Endometrium (tissue), 2 donors: ENCODE data around the gene LILRB4.
"Not testable (repeated sequence)": the region's sequence is repeated elsewhere in the genome, so short reads cannot be mapped to it uniquely, and the experiment has no call there.

Source experiments
- FAIRE-seq: peaks from 2 replicates; lab custom pipeline; 2012; peaks lifted over from hg19 to GRCh38; lab: Jason Lieb, UNC
- donor health status: control.
- donor health status: control.

Gene LILRB4

DNA sequence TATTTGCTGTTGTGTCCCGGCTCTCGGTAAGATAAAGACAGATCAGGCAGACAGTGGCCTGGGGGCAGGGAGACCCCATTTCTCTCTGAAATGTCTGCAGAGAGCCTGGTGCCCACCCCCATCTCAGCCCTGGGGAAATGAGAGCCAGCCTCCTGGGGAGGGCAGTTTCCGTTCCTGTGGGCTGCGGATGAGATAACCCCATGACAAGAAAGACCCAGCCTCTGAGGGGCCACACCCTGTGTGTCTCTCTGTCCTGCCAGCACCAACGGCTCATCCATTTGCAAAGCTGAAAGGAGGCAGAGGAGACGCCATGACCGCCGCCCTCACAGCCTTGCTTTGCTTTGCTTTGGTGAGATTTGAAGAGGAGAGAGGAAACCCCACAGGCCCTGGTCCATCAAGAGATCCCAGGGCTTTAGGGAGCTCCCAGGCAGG is 33.3 kb downstream of the LILRB4 start:
- no peak for FAIRE-seq

- no peak for FAIRE-seq
Measured at GRCh38 chr19:54696766-54697165, 34.0 kb downstream of the LILRB4 start.

DNA sequence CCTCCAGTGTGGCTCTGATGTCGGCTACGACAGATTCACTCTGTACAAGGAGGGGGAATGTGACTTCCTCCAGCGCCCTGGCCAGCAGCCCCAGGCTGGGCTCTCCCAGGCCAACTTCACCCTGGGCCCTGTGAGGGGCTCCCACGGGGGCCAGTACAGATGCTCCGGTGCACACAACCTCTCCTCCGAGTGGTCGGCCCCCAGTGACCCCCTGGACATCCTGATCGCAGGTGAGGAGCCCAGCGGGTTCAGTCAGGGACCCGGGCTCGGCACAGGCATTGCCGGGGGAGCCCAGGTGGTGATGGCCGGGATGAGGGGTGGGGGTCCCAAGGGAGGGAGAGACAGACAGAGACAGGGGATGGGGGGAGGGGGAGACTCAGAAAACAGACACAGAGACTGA is 34.9 kb downstream of the LILRB4 start:
- not testable (repeated sequence) for FAIRE-seq

DNA sequence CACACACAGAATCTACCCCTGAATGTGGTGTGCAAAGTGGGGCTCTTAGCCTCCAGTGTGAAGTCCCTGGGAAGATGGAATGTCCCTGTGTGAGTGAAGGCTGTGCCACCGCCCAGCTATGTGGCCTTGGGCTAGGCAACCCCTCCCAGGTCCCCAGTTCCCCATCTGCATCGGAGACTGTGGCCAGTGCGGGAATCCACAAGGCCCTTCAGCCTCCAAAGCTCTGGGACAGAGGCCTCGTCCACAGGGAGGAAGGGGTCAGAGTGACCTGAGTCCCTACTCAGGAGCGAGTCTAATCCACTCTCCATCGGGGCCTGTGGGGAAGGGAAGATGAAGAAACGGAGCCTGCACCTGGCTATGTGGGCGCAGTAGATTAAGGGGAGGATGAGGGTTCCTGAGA is 42.1 kb downstream of the LILRB4 start:
- no peak for FAIRE-seq

DNA sequence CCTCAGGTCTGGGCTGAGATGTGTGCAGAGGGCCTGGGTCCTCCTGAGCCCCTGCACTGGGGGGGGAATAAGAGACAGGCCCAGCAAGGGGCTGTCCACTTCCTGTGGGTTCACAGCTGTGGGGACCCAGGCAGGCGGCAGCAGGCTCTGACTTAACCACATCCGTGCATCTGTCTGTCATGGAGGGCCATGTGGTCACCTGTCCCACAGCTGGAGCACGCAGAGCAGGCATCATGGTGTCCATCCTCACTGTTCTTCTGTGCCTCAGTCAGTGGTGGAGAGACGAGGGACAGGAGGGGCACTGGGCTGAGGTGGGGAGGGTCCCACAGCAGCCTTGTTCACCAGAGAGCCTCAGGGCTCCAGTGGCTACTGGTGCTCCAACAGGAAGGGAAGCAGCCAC is 45.2 kb downstream of the LILRB4 start:
- no peak for FAIRE-seq

DNA sequence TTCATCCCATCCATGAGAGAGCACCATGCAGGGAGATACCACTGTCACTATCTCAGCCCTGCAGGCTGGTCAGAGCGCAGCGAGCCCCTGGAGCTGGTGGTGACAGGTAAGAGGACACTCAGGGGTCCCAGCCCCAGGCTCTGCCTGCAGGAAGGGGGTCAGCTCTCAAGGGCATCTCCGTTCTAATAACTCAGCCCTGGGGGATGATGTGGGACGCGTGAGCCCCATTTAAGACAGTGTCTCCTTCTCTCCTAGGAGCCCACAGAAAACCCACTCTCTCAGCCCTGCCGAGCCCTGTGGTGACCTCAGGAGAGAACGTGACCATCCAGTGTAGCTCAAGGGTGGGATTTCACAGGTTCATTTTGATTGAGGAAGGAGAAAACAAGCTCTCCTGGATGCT is 46.0 kb downstream of the LILRB4 start:
- FAIRE-seq = no peak

DNA sequence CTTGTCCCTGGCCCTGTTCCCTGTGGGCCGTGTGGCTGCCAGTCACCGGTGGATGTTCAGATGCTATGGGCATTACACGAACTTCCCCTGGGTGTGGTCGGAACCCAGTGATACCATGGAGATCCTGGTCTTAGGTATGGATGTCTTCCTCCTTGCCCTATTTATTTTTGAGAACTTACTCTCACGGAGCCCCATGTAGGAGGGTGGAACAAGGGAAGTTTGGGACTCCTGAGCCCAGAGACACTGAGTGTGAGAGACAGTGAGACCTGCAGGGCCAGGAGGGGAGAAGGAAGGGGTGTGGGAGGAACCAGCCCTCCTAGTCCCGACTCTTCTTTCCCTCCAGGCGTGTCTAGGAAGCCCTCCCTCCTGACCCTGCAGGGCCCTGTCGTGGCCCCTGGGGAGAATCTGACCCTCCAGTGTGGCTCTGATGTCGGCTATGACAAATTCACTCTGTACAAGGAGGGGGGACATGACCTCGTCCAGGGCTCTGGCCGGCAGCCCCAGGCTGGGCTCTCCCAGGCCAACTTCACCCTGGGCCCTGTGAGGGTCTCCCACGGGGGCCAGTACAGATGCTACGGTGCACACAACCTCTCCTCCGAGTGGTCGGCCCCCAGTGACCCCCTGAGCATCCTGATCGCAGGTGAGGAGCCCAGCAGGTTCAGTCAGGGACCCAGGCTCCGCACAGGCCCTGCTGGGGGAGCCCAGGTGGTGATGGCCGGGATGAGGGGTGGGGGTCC is 46.6 kb downstream of the LILRB4 start:
- FAIRE-seq = no peak

GRCh38 chr19:54709956-54710355 is 47.2 kb downstream of the LILRB4 start:
- FAIRE-seq = not testable (repeated sequence)
